Subcutaneous adipose tissue (tissue), 4 donors: ENCODE results near the gene NEK7. TPM values are rescaled to one million over a fixed set of nuclear protein-coding genes. Genes with fewer than 3 reads are reported as not detected.

Experiments
- total RNA-seq, 4 donors: library from RNA; depleted of rRNA; stranded (reverse); fragments of >200 nt; gene quantifications; one replicate each; pipeline ENCODE4 v1.1.0, GENCODE V29; 2016
- TF ChIP-seq, protein P1 (sequence below): fragments of 450-650 bp; IDR thresholded peaks from one replicate; pipeline ENCODE4 v1.5.1; 2016; ENCODE audit warnings: low read depth, mild to moderate bottlenecking, control low read depth, antibody characterized with exemption, moderate library complexity

NEK7 gene
- 100 to 1,000 TPM; 112 to 246 (median 161) TPM for total RNA-seq

DNA sequence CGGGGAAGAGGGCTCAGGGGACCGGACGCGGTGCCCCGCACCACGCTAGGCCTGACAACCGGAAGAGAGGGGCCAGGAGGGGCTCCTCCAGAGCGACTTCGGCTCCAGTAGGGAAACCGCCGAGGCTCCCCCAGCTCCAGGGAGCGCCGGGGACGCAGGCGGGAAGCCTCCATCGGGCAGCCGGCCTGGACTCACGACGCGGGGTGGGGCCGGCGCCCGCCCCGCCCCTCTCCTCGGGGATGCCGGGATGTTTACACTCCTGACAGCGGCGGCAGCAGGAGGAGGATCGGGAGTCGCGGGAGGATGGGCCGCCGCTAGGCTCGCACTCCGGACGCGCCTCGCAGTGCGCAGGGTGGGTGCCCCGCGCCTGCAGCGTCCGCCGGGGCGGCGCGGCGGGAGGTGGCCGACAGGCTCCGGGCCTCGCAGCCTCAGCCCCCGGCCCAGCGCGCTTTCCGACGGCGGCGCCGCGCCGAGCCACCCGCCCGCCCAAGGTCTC is at the start of gene NEK7:
TSS of gene NEK7 (plus strand) at position 254 of the 496 bp plus-strand sequence. CDS start 75,583 bp downstream, outside the sequence.
- TF ChIP-seq, protein P1, sequence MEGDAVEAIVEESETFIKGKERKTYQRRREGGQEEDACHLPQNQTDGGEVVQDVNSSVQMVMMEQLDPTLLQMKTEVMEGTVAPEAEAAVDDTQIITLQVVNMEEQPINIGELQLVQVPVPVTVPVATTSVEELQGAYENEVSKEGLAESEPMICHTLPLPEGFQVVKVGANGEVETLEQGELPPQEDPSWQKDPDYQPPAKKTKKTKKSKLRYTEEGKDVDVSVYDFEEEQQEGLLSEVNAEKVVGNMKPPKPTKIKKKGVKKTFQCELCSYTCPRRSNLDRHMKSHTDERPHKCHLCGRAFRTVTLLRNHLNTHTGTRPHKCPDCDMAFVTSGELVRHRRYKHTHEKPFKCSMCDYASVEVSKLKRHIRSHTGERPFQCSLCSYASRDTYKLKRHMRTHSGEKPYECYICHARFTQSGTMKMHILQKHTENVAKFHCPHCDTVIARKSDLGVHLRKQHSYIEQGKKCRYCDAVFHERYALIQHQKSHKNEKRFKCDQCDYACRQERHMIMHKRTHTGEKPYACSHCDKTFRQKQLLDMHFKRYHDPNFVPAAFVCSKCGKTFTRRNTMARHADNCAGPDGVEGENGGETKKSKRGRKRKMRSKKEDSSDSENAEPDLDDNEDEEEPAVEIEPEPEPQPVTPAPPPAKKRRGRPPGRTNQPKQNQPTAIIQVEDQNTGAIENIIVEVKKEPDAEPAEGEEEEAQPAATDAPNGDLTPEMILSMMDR: no peak

DNA sequence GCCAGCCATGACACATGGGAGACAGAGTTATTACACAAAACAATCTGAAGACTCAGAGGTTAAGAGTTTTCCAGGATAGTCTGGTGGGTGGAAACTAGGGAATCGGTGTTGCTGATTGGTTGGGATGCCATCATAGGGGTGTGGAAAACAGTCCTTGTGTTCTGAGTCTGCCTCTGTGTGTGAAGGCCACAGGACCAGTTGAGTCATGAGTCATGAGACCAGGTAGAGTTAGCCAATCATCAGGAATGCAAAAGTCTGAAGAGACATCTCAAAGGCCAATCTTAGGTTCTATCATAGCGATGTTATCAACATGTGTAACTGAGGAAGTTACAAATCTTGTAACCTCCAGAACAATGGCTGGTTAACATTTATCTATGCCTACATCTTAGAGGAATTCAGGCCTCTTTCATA is 49.7 kb upstream of the NEK7 start:
- TF ChIP-seq, protein P1: no peak

DNA sequence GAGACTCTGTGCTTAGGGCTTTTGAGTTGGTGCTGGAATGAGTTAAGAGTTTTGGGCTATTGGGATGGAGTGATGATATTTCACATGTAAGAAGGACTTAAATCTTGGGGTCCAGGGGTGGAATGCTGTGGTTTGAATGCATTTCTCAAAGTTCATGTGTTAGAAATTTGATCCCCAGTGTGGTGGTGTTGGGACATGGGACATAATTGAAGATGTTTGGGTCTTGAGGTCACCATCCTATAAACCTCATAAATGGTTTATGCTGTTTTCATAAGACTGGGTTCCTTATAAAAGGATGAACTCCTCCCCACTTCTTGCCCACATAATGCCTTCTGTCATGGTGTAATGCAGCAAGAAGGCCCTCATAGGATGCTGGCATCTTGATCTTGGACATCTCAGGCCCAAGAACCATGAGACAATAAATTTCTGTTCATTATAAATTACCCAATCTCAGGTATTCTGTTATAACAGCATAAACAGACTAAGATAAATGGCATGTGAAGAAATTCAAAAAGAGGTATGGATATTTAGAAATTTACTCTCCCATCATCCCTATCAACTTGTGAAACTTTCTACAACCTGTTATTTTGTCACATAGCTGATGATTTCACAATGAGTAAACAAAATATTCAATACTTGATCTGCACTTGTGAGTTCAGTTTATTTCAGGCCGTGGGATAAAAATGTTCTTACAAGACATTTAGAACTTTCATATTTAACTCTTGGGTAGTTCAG is 48.0 kb upstream of the NEK7 start:
- TF ChIP-seq, protein P1: no peak

DNA sequence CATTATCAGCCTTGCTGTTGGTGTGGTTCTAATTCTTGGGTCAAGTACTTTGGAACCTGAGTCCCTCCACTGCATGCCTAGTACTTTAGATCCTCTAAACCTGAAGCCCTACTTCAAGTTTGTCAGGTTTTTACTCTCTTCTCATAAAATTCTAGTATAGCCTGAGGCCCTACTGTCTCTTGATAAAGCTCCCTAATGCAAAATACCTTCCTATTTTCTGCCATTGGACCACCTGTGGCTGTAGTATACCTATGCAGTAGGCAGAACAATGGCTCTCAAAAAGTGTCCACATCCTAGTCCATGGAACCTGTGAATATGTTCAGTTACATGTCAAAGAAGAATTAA is 47.5 kb upstream of the NEK7 start:
- TF ChIP-seq, protein P1: no peak

DNA sequence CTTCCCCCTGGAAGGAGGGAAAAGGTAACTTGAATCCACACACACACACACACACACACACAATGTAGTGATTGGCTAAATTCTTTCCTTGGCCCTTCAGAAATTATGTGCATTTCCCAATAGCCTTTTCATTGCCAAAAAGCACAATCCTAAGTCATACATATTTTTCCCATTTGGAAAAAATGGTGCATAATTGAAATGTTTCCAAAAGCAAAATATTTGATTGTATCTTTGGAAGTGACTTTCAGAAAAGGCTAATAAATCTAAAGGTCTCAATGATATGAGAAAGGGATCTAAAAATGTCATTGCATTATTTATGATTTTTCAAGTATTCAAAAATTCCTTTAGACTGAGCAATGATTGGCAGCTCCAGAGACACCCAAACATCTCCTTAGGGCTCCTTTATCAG is 43.5 kb upstream of the NEK7 start:
- TF ChIP-seq, protein P1: no peak

DNA sequence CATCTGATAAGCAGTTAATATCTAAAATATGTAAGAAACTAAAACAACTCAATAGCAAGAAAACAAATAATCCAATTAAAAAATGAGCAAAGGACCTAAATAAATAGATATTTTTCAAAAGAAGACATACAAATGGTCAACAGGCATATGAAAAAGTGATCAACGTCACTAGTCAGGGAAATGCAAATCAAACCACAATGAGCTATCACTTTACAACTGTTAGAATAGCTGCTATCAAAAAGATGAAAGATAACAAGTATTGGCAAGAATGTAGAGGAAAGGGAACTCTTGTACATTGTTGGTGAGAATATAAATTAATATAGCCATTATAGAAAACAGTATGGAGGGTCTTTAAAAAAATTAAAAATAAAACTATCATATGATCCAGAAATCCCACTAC is 40.7 kb upstream of the NEK7 start:
- TF ChIP-seq, protein P1: no peak

DNA sequence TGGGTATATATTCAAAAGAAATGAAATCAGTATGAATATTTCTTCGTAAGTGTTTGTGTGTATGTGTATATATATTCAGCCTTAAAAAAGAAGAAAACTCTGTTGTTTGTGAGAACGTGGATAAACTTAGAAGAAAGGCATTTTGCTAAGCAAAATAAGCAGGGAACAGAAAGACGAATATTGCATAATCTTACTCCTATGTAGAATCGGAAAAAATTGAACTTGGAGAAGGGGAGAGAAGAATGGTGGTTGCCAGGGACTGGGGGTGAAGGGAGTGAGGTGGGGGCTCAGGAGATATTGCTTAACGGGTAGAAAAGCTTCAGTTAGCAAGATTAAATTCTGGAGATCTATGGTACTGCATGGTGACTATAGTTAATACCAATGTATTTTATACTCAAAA is 40.3 kb upstream of the NEK7 start:
- TF ChIP-seq, protein P1: no peak
